ENCODE measurements around the gene OR10H2. TPM values are rescaled to one million over a fixed set of nuclear protein-coding genes. Genes with fewer than 3 reads are reported as not detected.
"Not testable (repeated sequence)": the region's sequence is repeated elsewhere in the genome, so short reads cannot be mapped to it uniquely, and the experiment has no call there.

The OR10H2 gene
- total RNA-seq, 1 donor from 2014 or later = not detected

- no peak for DNase-seq (ENCODE audit: low read depth, low spot score)
Observed at GRCh38 chr19:15759962-15760565, 32.2 kb downstream of the OR10H2 start.

DNA sequence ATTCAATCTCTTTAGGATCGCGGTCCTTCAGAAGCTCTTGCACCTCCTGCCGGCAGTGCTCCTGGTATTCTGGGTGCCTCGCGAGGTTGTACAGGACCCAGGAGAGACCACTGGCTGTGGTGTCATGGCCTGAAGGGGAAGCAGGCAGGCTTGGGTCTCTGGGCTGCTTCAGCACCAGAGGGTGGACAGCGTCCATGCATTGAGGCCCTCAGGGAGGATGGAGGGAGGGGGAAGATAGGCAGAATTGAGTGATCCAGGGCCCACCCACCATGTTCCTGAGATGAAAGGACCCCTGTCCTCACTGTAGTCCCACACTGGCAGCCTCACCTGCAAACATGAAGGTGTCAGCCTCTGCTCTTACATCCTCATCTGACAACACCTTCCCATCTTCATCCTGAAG is 41.8 kb downstream of the OR10H2 start:
- DNase-seq (ENCODE audit: low read depth, low spot score) = no peak

GRCh38 chr19:15774159-15774558 is 46.3 kb downstream of the OR10H2 start:
- not testable (repeated sequence) for DNase-seq (ENCODE audit: low read depth, low spot score)

- DNase-seq (ENCODE audit: low read depth, low spot score) = no peak
Observed at GRCh38 chr19:15775249-15775648, 47.4 kb downstream of the OR10H2 start.

DNA sequence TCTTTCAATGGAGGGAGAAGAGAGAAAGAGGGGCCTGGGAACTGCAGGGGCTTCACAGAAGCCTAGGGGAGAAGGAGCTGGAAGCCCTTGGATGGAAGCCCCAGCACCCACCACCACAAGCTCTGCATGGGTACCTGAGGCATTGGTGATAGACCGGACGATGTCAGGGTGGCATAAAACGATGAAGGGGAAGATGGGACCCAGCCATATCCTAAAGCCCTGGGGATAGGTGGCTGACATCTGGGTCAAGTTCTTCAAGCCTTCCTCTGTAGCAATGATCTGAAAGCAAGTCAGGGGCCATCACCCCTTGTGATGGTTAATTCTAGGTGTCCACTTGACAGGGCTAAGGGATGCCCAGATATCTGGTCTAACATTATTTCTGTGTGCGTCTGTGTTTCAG is 48.4 kb downstream of the OR10H2 start:
- DNase-seq (ENCODE audit: low read depth, low spot score) = no peak

- no peak for DNase-seq (ENCODE audit: low read depth, low spot score)
Observed at GRCh38 chr19:15776991-15777970, 49.5 kb downstream of the OR10H2 start.

Other genes starting within 250 kb of the OR10H2 start
- 0.04 TPM in 1 of 2 replicates, not detected in the other for gene PGLYRP2, start 248.5 kb upstream of the OR10H2 start, total RNA-seq
- gene CYP4F22, start 219.5 kb upstream of the OR10H2 start, total RNA-seq = not detected in 2 replicates
- not detected in 2 replicates for gene CYP4F8, start 112.8 kb upstream of the OR10H2 start, total RNA-seq
- gene CYP4F3, start 87.1 kb upstream of the OR10H2 start, total RNA-seq = 0.04 and 0.07 TPM in 2 replicates
- gene CYP4F12, start 54.9 kb upstream of the OR10H2 start, total RNA-seq = not detected in 2 replicates
- gene OR10H3, start 10.0 kb downstream of the OR10H2 start, total RNA-seq = not detected in 2 replicates
- not detected in 2 replicates for gene OR10H5, start 59.6 kb downstream of the OR10H2 start, total RNA-seq
- not detected in 2 replicates for gene OR10H1, start 87.6 kb downstream of the OR10H2 start, total RNA-seq
- not detected in 2 replicates for gene CYP4F2, start 170.1 kb downstream of the OR10H2 start, total RNA-seq
- not detected in 2 replicates for gene CYP4F11, start 206.5 kb downstream of the OR10H2 start, total RNA-seq
- gene OR10H4, start 221.0 kb downstream of the OR10H2 start, total RNA-seq = not detected in 2 replicates